DOHH2 (cell line): ENCODE results near the gene CPHXL2.

Experiments
- H3F3A ChIP-seq: fragments of 200-600 bp; sonication (generic), shearing (Covaris generic); 2 replicates; pipeline ENCODE4 v1.6.0; 2016; ENCODE audit warnings: antibody characterized with exemption, mild to moderate bottlenecking; ENCODE audit not compliant: control insufficient read depth, insufficient read depth
- H3K27ac ChIP-seq: fragments of 200-600 bp; sonication (generic); 2 replicates; pipeline ENCODE4 v1.5.1; 2014; ENCODE audit warnings: low read depth, mild to moderate bottlenecking, low read length, moderate library complexity
- H3K27me3 ChIP-seq: fragments of 200-600 bp; sonication (generic); 2 replicates; pipeline ENCODE4 v1.6.1; 2014; ENCODE audit warnings: mild to moderate bottlenecking, low read length, mixed read lengths; ENCODE audit not compliant: control insufficient read depth
- H3K36me3 ChIP-seq: fragments of 200-600 bp; sonication (generic); 2 replicates; pipeline ENCODE4 v1.6.1; 2014; ENCODE audit warnings: mild to moderate bottlenecking, low read length, moderate library complexity, mixed read lengths; ENCODE audit not compliant: control insufficient read depth
- H3K4me1 ChIP-seq: fragments of 200-600 bp; sonication (generic); 2 replicates; pipeline ENCODE4 v1.6.1; 2014; ENCODE audit warnings: mild to moderate bottlenecking, low read length, mixed read lengths; ENCODE audit not compliant: control insufficient read depth
- H3K4me2 ChIP-seq: fragments of 200-600 bp; sonication (generic); 2 replicates; pipeline ENCODE4 v1.6.0; 2014; ENCODE audit warnings: mild to moderate bottlenecking, low read length, moderate library complexity
- H3K4me3 ChIP-seq: fragments of 200-600 bp; sonication (generic); 2 replicates; pipeline ENCODE4 v1.5.1; 2014; ENCODE audit warnings: mild to moderate bottlenecking, low read length, mixed read lengths
- H3K79me2 ChIP-seq: fragments of 200-600 bp; sonication (generic); 2 replicates; pipeline ENCODE4 v1.6.1; 2014; ENCODE audit warnings: mild to moderate bottlenecking, low read length, mixed read lengths; ENCODE audit not compliant: control insufficient read depth
- H3K9me2 ChIP-seq: fragments of 200-600 bp; sonication (generic); replicated peaks from 2 replicates; pipeline ENCODE4 v1.6.1; 2014; ENCODE audit warnings: mild to moderate bottlenecking, low read length, mixed read lengths; ENCODE audit not compliant: control insufficient read depth
- H3K9me3 ChIP-seq: fragments of 200-600 bp; sonication (generic); 2 replicates; pipeline ENCODE4 v1.6.1; 2014; ENCODE audit warnings: antibody characterized with exemption, low read length, mixed read lengths; ENCODE audit not compliant: control insufficient read depth, insufficient read depth
- H4K20me1 ChIP-seq: fragments of 200-600 bp; sonication (generic); 2 replicates; pipeline ENCODE4 v1.6.0; 2014; ENCODE audit warnings: low read depth, mild to moderate bottlenecking, antibody characterized with exemption, low read length, moderate library complexity; ENCODE audit not compliant: control insufficient read depth, insufficient read depth
- CTCF ChIP-seq: fragments of 200-600 bp; sonication (generic); IDR thresholded peaks from one replicate; pipeline ENCODE4 v1.5.1; 2014; ENCODE audit warnings: antibody characterized with exemption, mild to moderate bottlenecking, low read depth, low read length; ENCODE audit not compliant: poor library complexity, severe bottlenecking
- EZH2phosphoT487 ChIP-seq: fragments of 200-600 bp; sonication (generic); IDR thresholded peaks from 2 replicates; pipeline ENCODE4 v1.6.1; 2017; ENCODE audit warnings: borderline replicate concordance, mild to moderate bottlenecking, antibody characterized with exemption, low read length, moderate library complexity, mixed read lengths

Gene CPHXL2

GRCh38 chr16:75676909-75677308 lies at the start of gene CPHXL2:
Gene CPHXL2, minus strand, starts transcription at chr16:75677009. Its CDS starts 10 bp downstream, at chr16:75676999.
- Histone ChIP-seq H3K36me3 (no peaks in the 10 kb centered on the region), H3K27ac (no peak within 1 kb of the TSS), H3K4me3 (no peak within 1 kb of the TSS), H3K4me1 (no peaks in the 10 kb centered on the region), H3K27me3 (no peaks in the 10 kb centered on the region), H3K79me2 (no peaks in the 10 kb centered on the region), H4K20me1 (no peaks in the 10 kb centered on the region), H3K4me2 (no peak within 1 kb of the TSS), H3K9me2 (no peaks in the 10 kb centered on the region), H3F3A (no peaks in the 10 kb centered on the region), H3K9me3 (no peaks in the 10 kb centered on the region)
- no peak for TF ChIP-seq CTCF
- no peak for TF ChIP-seq EZH2phosphoT487

GRCh38 chr16:75726390-75726789 lies 49.6 kb upstream of the CPHXL2 start, which contains the start of gene CPHXL:
Gene CPHXL, minus strand, starts transcription at chr16:75726490. Its CDS starts 48 bp downstream, at chr16:75726442.
- Histone ChIP-seq H3K4me1 (no peaks in the 10 kb centered on the region), H3K9me3 (no peaks in the 10 kb centered on the region), H3K27me3 (no peaks in the 10 kb centered on the region), H3K36me3 (no peaks in the 10 kb centered on the region), H3F3A (no peaks in the 10 kb centered on the region), H3K27ac (no peak within 1 kb of the TSS), H3K4me2 (no peak within 1 kb of the TSS), H3K4me3 (no peak within 1 kb of the TSS), H4K20me1 (no peaks in the 10 kb centered on the region), H3K79me2 (no peaks in the 10 kb centered on the region), H3K9me2 (no peaks in the 10 kb centered on the region)
- TF ChIP-seq EZH2phosphoT487 (no peak), CTCF (no peak)

GRCh38 chr16:75718452-75718851 lies 41.6 kb upstream of the CPHXL2 start:
- H3K36me3 ChIP-seq: no peaks in the 10 kb centered on the region

More at GRCh38 chr16:75718452-75718851, 41.6 kb upstream of the CPHXL2 start:
- Histone ChIP-seq H3K27me3 (0 out of 2 replicates have a peak, but pooled peaks cover 3% of the 10 kb centered on the region), H3K27ac (no peak overlapping the region), H4K20me1 (no peaks in the 10 kb centered on the region), H3K9me2 (no peaks in the 10 kb centered on the region), H3F3A (no peaks in the 10 kb centered on the region), H3K9me3 (no peaks in the 10 kb centered on the region), H3K79me2 (no peaks in the 10 kb centered on the region), H3K4me1 (no peaks in the 10 kb centered on the region), H3K4me2 (no peak overlapping the region), H3K4me3 (no peak overlapping the region)
- TF ChIP-seq EZH2phosphoT487 (no peak), CTCF (no peak)
